Lung (tissue), 12 donors: ENCODE data around the gene NDC1. TPM values are rescaled to one million over a fixed set of nuclear protein-coding genes. Genes with fewer than 3 reads are reported as not detected.

ENCODE experiments used
- ATAC-seq: fragments of 200-7000 bp; cut with Tn5 transposase; one replicate; pipeline ENCODE4 v1.9.1; 2020; ENCODE audit warnings: moderate number of reproducible peaks; ENCODE audit not compliant: insufficient read depth, low FRiP score
- DNase-seq, 3 donors: peaks; one replicate each; pipeline ENCODE4 v3.0.0-alpha.2; 2013 to 2017
- H3K27ac ChIP-seq, 2 donors: one replicate each; pipeline ENCODE4 v1.5.1; 2013; ENCODE audit warnings: mild to moderate bottlenecking in 2 of 2, moderate library complexity in 2 of 2, control low read depth in 1 of 2, inconsistent platforms in 1 of 2, low read depth in 1 of 2, low read length in 1 of 2
- H3K27me3 ChIP-seq, 3 donors: one replicate each; pipeline ENCODE4 v1.5.1; 2013; ENCODE audit warnings: low read length in 2 of 3; ENCODE audit not compliant: control insufficient read depth in 3 of 3, insufficient read depth in 3 of 3
- H3K36me3 ChIP-seq, 4 donors: one replicate each; pipeline ENCODE4 v1.5.1; 2013; ENCODE audit warnings: low read length in 4 of 4, mild to moderate bottlenecking in 1 of 4, moderate library complexity in 1 of 4; ENCODE audit not compliant: control insufficient read depth in 4 of 4, insufficient read depth in 4 of 4
- H3K4me1 ChIP-seq, 5 donors: one replicate each; pipeline ENCODE4 v1.5.1; 2013; ENCODE audit warnings: low read length in 5 of 5, mild to moderate bottlenecking in 2 of 5, moderate library complexity in 1 of 5; ENCODE audit not compliant: control insufficient read depth in 5 of 5, insufficient read depth in 5 of 5
- H3K4me3 ChIP-seq: one replicate; pipeline ENCODE4 v1.5.1; 2013; ENCODE audit warnings: mild to moderate bottlenecking, control low read depth, moderate library complexity
- H3K9ac ChIP-seq, 2 donors: one replicate each; pipeline ENCODE4 v1.5.1; 2013; ENCODE audit warnings: low read length in 2 of 2, control low read depth in 1 of 2; ENCODE audit not compliant: insufficient read depth in 1 of 2
- H3K9me3 ChIP-seq, 4 donors: one replicate each; pipeline ENCODE4 v1.5.1; 2013; ENCODE audit warnings: low read length in 3 of 4, mild to moderate bottlenecking in 1 of 4, moderate library complexity in 1 of 4; ENCODE audit not compliant: control insufficient read depth in 4 of 4, insufficient read depth in 3 of 4
- CTCF ChIP-seq: IDR thresholded peaks from 2 replicates; pipeline ENCODE4 v1.5.1; 2012; ENCODE audit warnings: mild to moderate bottlenecking; ENCODE audit errors: control extremely low read depth, extremely low read depth
- WGBS, 2 donors: extraction: QIAGEN DNeasy Blood & Tissue Kit; methylation state at CpG; one replicate each; pipeline ENCODE4 v1.1.7; 2013; 5-methylcytosine and 5-hydroxymethylcytosine counted together
- polyA plus RNA-seq, 2 donors: library from polyadenylated mRNA; stranded (reverse); fragments of 200-250 nt; gene quantifications; one replicate each; pipeline ENCODE4 v1.2.1, GENCODE V29; 2013
- total RNA-seq, 2 donors: library from RNA; depleted of rRNA in 1 of 2; stranded (reverse); fragments of >200 nt in 1 of 2; gene quantifications; one replicate each; pipeline ENCODE4 v1.2.1, GENCODE V29; 2014 to 2021
- donor health status: control.
- donor health status: control.
- donor health status: Bipolar disorder and iron deficiency.
- donor health status: healthy.
- donor health status: DM: yes; HTN: yes; CAD: no.

Gene NDC1
- total and polyA plus RNA-seq, 4 donors, result 3.9 to 16.7 (median 7.6) TPM

- Histone ChIP-seq H3K4me1 (no peaks in the 10 kb centered on the region), H3K4me3 (no peak overlapping the region), H3K9ac (no peak overlapping the region), H3K36me3 (no peaks in the 10 kb centered on the region), H3K27me3 (peaks cover 0 to 42% (median under 1%) of the 10 kb centered on the region in 3 donors), H3K27ac (no peak overlapping the region), H3K9me3 (no peaks in the 10 kb centered on the region)
- TF ChIP-seq CTCF, result no peak
- DNase-seq (no peak), ATAC-seq (no peak)
- WGBS, 2 donors, result 81 to 89% methylated on average over 17 of the region's 17 CpGs
Observed at GRCh38 chr1:53728702-53729455, 109.2 kb downstream of the NDC1 start.

- DNase-seq (no peak), ATAC-seq (no peak)
- H3K4me1 ChIP-seq, result no peaks in the 10 kb centered on the region
- H3K9ac ChIP-seq, result no peak overlapping the region
- no peak overlapping the region for H3K4me3 ChIP-seq
- TF ChIP-seq CTCF, result no peak
- peaks cover 0 to 35% (median 0%) of the 10 kb centered on the region in 3 donors for H3K27me3 ChIP-seq
- no peak overlapping the region for H3K27ac ChIP-seq
- H3K36me3 ChIP-seq, result no peaks in the 10 kb centered on the region
- 74 to 82% methylated on average over 1 of the region's 1 CpG for WGBS, 2 donors
- H3K9me3 ChIP-seq, result no peaks in the 10 kb centered on the region
Observed at GRCh38 chr1:53728196-53728595, 109.9 kb downstream of the NDC1 start.

GRCh38 chr1:53727461-53728092 lies 110.5 kb downstream of the NDC1 start:
- Histone ChIP-seq H3K27me3 (peaks cover 0 to 29% (median 0%) of the 10 kb centered on the region in 3 donors), H3K4me3 (no peak overlapping the region), H3K9me3 (no peaks in the 10 kb centered on the region), H3K4me1 (no peaks in the 10 kb centered on the region), H3K36me3 (no peaks in the 10 kb centered on the region), H3K9ac (no peak overlapping the region), H3K27ac (no peak overlapping the region)
- DNase-seq (no peak), ATAC-seq (no peak)
- no peak for TF ChIP-seq CTCF
- 90 to 91% methylated on average over 7 of the region's 7 CpGs for WGBS, 2 donors
